Measurements from ENCODE around the gene ATG13. TPM values are rescaled to one million over a fixed set of nuclear protein-coding genes. Genes with fewer than 3 reads are reported as not detected.

The ATG13 gene
- total RNA-seq (2022; extraction: Qiagen RNA extraction; ENCODE audit: low read depth): 52.5 to 61.4 TPM (median 55.8 TPM) in 5 replicates

GRCh38 chr11:46617134-46617971 is at the start of gene ATG13, which contains the start of gene HARBI1:
TSS of gene ATG13 (plus strand) at chr11:46617553. CDS start at chr11:46644292, 26,739 bp downstream.
TSS of gene HARBI1 (minus strand) at chr11:46617227. CDS start at chr11:46616237, 990 bp downstream.

GRCh38 chr11:46593550-46594373 is 23.6 kb upstream of the ATG13 start, which contains the start of gene AMBRA1:
TSS of gene AMBRA1 (minus strand) at chr11:46594023. CDS start at chr11:46548380, 45,643 bp downstream.

GRCh38 chr11:46700241-46701077 is 83.1 kb downstream of the ATG13 start, which contains the start of the genes ARHGAP1 and ZNF408:
TSS of gene ARHGAP1 (minus strand) at chr11:46700619. CDS start at chr11:46696107, 4,512 bp downstream.
TSS of gene ZNF408 (plus strand) at chr11:46701031. CDS start at chr11:46701048, 17 bp downstream.

GRCh38 chr11:46719048-46719542 is 101.7 kb downstream of the ATG13 start, which contains the start of gene F2:
TSS of gene F2 (plus strand) at chr11:46719213. CDS start at chr11:46719236, 23 bp downstream.

Other genes with a start within 250 kb of the ATG13 start
- gene MDK, start 235.9 kb upstream of the ATG13 start, total RNA-seq (2022; extraction: Qiagen RNA extraction; ENCODE audit: low read depth): 17.4 to 20.2 TPM (median 18.4 TPM) in 5 replicates
- gene CHRM4, start 225.8 kb upstream of the ATG13 start, total RNA-seq (2022; extraction: Qiagen RNA extraction; ENCODE audit: low read depth): 0.56 to 1.0 TPM (median 0.59 TPM) in 5 replicates
- 15.3 to 17.4 TPM (median 16.8 TPM) in 5 replicates for gene AMBRA1, start 23.5 kb upstream of the ATG13 start, total RNA-seq (2022; extraction: Qiagen RNA extraction; ENCODE audit: low read depth)
- gene HARBI1, start 326 bp upstream of the ATG13 start, total RNA-seq (2022; extraction: Qiagen RNA extraction; ENCODE audit: low read depth): 4.7 to 6.8 TPM (median 5.6 TPM) in 5 replicates
- gene ARHGAP1, start 83.1 kb downstream of the ATG13 start, total RNA-seq (2022; extraction: Qiagen RNA extraction; ENCODE audit: low read depth): 56.6 to 66.4 TPM (median 59.9 TPM) in 5 replicates
- gene ZNF408, start 83.5 kb downstream of the ATG13 start, total RNA-seq (2022; extraction: Qiagen RNA extraction; ENCODE audit: low read depth): 14.3 to 21.4 TPM (median 17.2 TPM) in 5 replicates
- 1.9 to 3.1 TPM (median 2.1 TPM) in 5 replicates for gene F2, start 101.7 kb downstream of the ATG13 start, total RNA-seq (2022; extraction: Qiagen RNA extraction; ENCODE audit: low read depth)
- 62.6 to 77.6 TPM (median 76.7 TPM) in 5 replicates for gene CKAP5, start 228.7 kb downstream of the ATG13 start, total RNA-seq (2022; extraction: Qiagen RNA extraction; ENCODE audit: low read depth)